UCSD-AML1 (cell line): Measurements from ENCODE around the gene RNF166.
A peak's percentile ranks its signal among the peaks of the same experiment; 100 is the strongest.

Experiments used
- DNase-seq: peaks from one replicate; lab custom pipeline; 2025; ENCODE audit not compliant: unreplicated experiment; lab: John Stamatoyannopoulos, UW

RNF166 gene

DNA sequence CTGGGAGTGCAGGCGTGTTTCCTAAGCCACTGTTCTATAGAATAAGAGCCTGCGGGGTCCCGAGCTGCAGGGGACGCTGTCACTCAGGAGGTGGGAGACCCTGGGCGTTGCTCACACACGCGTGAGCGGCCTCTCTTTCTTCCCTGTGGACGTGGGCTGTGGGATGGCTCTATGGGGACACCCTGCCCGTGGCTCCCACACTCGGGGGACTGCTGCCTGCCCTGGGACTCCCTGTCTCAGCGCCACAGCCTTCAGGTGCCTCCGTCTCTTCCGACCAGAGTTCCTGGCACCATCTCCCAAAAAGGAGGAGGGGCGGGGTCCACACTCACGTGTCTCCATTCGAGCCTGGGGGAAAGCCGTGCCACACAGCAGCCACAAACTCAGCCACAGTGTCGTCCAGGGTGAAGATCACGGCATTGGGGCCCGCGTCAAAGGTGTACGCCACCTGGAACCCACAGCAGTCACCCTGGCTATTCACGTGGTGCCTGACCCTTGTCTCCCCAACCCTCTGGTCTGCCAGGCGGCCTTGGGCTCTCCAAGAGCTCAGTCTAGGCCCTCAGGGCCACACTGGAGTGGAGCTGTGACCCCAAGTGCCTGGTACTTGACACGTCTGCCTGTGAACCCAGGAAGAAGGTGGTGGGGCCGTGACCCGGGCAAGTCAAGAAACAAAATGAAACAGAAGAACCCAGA, 51.7 kb downstream of the RNF166 start:
- DNase-seq = no peak

DNA sequence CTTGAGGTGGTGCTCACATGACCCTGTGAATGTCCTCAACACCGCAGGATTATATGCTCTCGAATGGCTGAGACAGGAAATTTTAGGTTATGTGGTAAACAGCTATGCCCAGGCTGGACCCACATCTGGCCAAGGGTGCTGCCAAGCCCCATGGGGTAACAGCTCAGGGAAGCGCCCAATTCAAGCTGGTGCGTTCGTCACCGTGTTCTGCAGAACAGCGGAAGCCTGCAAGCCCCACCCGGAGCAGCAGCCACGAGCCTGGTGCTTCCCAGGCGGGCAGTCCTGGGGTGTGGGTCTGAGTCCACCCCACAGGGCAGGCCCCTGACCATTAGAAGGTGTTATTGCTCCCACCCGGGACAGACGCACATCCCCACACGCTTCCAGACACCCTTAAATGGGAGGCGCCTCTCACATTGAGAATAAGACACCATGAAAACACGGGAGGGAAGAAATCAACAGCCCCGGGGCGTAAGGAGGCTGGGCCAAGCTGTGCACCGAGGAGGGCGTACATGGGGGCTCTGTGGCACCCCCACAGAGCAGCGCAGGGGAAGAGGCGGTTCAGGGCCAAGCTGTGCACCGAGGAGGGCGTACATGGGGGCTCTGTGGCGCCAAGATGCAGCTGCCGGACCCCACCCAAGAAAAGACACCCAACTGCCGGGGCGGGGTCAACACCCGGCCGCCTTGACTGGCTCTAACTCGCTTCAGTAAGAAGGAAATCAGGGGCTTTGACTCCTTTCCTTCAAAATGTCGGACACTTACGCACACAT, 52.4 kb downstream of the RNF166 start:
- no peak for DNase-seq

GRCh38 chr16:88653101-88653500, 53.1 kb downstream of the RNF166 start:
- no peak for DNase-seq

- DNase-seq = no peak
Measured at GRCh38 chr16:88652762-88653063, 53.5 kb downstream of the RNF166 start.

DNA sequence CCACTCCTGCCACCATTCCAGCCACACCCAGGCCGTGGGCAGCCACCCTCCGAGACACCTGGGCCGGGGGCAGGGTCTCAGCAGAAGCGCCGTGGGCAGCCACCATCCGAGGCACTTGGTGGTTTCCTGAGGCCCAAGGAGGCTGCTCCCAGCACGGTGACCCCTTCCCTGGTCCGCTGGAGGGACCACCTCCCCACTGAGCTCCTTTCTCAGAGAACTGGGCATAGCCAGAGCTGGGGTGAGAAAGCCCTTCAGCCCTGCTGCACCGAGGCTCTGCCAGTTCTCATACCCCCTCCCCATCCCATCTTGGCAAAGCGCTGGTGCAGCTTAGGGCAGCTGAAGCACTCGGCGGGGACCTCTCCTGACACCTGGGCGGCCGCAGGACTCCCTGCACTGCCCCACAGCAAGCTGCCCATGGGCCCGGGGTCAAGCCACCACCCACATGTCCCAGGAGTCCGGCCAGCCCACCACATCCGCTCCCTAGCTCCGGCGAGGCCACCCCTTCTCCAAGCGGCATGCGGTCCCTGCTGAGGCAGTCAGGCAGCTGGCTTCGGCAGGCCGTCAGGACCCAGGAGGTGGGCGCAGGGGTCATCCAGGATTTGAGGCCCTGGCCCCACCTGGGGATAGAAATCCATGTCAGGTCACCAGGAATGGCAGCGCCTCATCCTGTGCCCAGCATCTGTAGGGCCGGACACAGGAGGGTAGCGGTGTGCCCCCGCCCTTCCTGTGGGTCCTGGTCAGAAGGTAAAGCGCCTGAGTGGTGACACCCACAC, 54.0 kb downstream of the RNF166 start:
- DNase-seq = no peak

DNA sequence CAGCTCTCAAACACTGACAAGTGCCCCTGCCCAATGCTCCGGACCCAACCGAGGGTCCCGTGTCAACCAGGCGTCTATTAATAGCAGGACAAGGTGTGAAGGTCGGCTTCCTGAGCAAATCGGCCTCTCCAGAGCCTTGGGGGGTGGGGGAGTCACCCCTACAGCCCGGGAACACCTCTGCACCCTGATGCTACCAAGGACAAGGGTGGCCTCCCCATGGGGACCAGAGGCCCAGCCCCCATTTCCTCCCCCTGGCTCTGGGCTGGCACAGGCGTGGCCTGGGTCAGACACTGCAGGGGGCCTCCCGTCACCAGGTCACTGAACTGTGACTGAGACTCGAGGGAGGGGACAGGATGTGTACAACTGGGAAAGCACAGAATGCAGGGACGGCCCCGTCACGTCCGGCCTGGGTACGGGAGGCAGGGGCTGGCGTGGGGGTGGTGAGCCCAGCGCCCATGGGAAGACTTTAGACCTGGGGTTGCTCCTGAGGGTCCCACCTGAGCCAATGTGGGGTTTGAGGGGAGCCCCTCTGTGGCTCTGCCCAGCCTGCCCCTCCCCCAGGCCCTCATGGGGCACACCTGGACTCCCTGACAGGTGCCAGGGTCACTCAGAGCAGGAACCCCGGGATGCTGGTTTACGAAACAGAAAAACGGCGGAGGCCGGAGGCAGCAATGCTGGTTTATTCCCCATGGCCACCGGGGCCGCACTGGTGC, 54.8 kb downstream of the RNF166 start:
- DNase-seq = peak; percentile 81

GRCh38 chr16:88650749-88651275, 55.4 kb downstream of the RNF166 start, which contains the start of gene CYBA:
Gene CYBA, minus strand, starts transcription at chr16:88651053. Its CDS starts 40 bp downstream, at chr16:88651013.
- peak; percentile 86 for DNase-seq

- peak; percentile 65 for DNase-seq
Measured at GRCh38 chr16:88649924-88650748, 56.1 kb downstream of the RNF166 start.

- DNase-seq = no peak
Measured at GRCh38 chr16:88649195-88649923, 56.8 kb downstream of the RNF166 start.

DNA sequence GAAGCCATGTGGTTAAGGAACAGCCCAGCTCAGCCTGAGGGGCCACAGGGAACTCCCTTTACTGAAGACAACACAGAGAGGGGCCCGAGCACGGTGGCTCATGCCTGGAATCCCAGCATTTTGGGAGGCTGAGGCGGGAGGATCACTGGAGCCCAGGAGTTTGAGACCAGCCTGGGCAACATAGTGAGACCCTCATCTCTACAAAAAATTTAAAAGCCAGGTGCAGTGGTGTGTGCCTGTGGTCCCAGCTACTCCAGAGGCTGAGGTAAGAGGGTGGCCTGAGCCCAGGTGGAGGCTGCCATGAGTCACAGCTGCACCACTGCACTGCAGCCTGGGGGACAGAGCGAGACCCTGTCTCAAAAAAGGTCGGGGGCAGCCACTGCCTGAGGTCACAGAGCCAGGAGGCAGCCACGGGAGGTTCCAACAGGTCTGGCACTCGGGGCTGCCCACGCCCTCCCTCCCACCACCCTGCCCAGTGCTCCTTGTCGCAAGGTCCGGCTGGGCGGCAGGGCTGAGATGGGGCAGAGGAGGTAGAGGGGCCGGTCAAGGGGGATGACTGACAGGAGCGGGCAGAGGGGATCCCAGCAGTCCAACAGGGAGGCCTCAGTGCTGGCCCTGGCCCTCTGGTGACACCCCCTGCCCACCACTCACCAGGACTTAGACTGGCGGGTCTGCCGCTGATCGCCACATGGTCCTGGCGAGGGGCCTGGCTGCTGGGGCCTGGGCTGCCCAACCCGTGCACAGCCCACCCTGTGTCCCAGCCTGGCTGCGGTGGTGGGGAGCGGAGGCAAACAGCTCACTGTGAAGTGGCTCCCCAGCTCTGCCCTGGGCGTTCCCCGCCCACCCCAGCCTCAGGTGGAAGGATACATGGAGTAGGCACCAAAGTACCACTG, 58.8 kb downstream of the RNF166 start:
- DNase-seq = no peak
